K562 (cell line): ENCODE data around the gene NUBPL.

Source experiments
- CEBPZ ChIP-seq: fragments of 150-350 bp; IDR thresholded peaks from 2 replicates; pipeline ENCODE4 v1.6.1; 2014; ENCODE audit warnings: low read depth, mild to moderate bottlenecking, low read length, borderline replicate concordance
- CREB3L1 ChIP-seq: fragments of 450-650 bp; IDR thresholded peaks from 2 replicates; pipeline ENCODE4 v1.6.1; 2014; ENCODE audit warnings: low read depth, mild to moderate bottlenecking, moderate library complexity, borderline replicate concordance
- GTF2E2 ChIP-seq: fragments of 200-800 bp; sonication (Bioruptor generic); IDR thresholded peaks from 2 replicates; pipeline ENCODE4 v1.6.1; 2016; ENCODE audit warnings: missing genetic modification characterization, missing compliant biosample characterization
- IRF1 ChIP-seq: sonication (generic); formaldehyde crosslinking; IDR thresholded peaks from 2 replicates; pipeline ENCODE4 v1.8.0; 2022; ENCODE audit warnings: missing genetic modification reagents, mild to moderate bottlenecking, borderline replicate concordance
- MCM7 ChIP-seq, 2 experiments: fragments of 450-650 bp; IDR thresholded peaks; 2 replicates each; pipeline ENCODE4 v1.6.1; 2016 to 2018
- MLLT1 ChIP-seq, 2 experiments: fragments of 450-650 bp; IDR thresholded peaks; 2 replicates each; pipeline ENCODE4 v1.6.1; 2016
- NFYB ChIP-seq: IDR thresholded peaks from 2 replicates; pipeline ENCODE4 v1.6.1; 2011; ENCODE audit warnings: mild to moderate bottlenecking, moderate library complexity; ENCODE audit not compliant: insufficient read length; ENCODE audit errors: extremely low read depth
- NR2C2 ChIP-seq, 2 experiments: fragments of 200-800 bp in 1 of 2; sonication (Bioruptor generic) in 1 of 2; sonication (generic) in 1 of 2; formaldehyde crosslinking in 1 of 2; IDR thresholded peaks; 2 replicates each; pipeline versions ENCODE4 v1.6.1 to v1.8.0; 2016 to 2022; ENCODE audit warnings: mild to moderate bottlenecking in 1 of 2, missing compliant biosample characterization in 1 of 2, missing genetic modification characterization in 1 of 2, missing genetic modification reagents in 1 of 2
- POLR2AphosphoS5 ChIP-seq: IDR thresholded peaks from 2 replicates; pipeline ENCODE4 v1.6.1; 2011; ENCODE audit warnings: mild to moderate bottlenecking, low read depth, low read length, moderate library complexity; ENCODE audit not compliant: control insufficient read depth, insufficient read depth
- RFX5 ChIP-seq: IDR thresholded peaks from 2 replicates; pipeline ENCODE4 v1.6.1; 2011; ENCODE audit warnings: low read depth, mild to moderate bottlenecking, improper control_type of control experiment, low read length
- ZNF12 ChIP-seq: sonication (generic); formaldehyde crosslinking; IDR thresholded peaks from 2 replicates; pipeline ENCODE4 v1.4.0; 2020; ENCODE audit warnings: mild to moderate bottlenecking, missing genetic modification reagents
- ZNF445 ChIP-seq: fragments of 250-450 bp; sonication (Bioruptor Pico); IDR thresholded peaks from 2 replicates; pipeline ENCODE4 v1.4.0; 2020; ENCODE audit warnings: low read depth, mild to moderate bottlenecking, moderate library complexity
- TF ChIP-seq, protein P1 (sequence below), 3 experiments: IDR thresholded peaks in 2 of 3; conservative IDR thresholded peaks in 1 of 3; 2 replicates each; pipeline ENCODE4 v1.5.1; 2011 to 2012; ENCODE audit warnings: low read length in 3 of 3, mild to moderate bottlenecking in 3 of 3, control low read depth in 2 of 3, improper control_type of control experiment in 1 of 3, inconsistent platforms in 1 of 3, low read depth in 1 of 3, mixed read lengths in 1 of 3, moderate library complexity in 1 of 3; ENCODE audit not compliant: insufficient read depth in 2 of 3

DNA sequence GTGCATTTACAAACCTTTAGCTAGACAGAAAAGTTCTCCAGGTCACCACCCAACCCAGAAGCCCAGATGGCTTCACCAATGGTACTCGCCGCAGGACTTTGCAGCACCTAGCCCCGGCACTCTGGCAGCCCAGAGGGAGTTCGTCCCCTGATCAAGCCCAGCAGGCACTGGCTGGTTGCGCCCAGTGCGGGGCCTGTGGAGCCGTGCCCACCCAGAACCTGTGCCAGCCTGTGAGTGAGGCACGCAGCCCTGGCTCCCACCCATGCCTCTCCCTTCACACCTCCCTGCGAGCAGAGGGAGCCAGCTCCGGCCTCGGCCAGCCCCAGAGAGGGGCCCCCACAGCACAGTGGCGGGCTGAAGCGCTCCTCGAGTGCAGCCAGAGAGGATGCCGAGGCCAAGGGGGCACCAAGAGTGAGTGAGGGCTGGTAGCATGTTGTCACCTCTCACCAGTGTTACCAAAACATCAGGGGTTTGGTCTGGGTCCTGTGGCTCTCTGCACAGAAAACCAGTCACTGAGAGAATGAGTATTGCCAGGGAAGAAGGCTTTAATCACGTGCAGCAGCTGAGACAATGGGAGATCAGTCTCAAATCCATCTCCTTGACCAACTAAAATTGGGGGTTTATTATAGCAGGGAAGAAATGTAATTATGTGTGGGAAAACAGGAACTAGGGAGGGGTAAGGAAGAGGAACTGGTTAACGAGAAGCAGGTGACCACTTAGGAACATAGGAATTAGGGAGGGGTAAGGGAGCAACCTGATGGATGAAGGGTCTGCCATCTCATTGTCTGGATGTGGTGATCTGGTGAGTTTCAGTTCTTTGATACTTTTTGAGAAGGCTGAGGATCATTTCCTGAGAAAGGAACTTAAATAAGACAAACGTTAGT, 151.3 kb downstream of the NUBPL start:
- TF ChIP-seq ZNF445 (CRISPR knock-in tag) (no peak), RFX5 (no peak), POLR2AphosphoS5 (no peak), NR2C2 (CRISPR knock-in tag; IDR thresholded peaks at IDR 0.05) (no peak), NR2C2 (tag; IDR thresholded peaks at IDR 0.05) (no peak), GTF2E2 (tag) (no peak), MCM7 (IDR thresholded peaks at IDR 0.05) (no peak), MLLT1 (IDR thresholded peaks at IDR 0.05) (no peak), CEBPZ (no peak), NFYB (no peak), IRF1 (CRISPR knock-in tag) (no peak), ZNF12 (CRISPR knock-in tag) (no peak), CREB3L1 (no peak)
- TF ChIP-seq, protein P1, sequence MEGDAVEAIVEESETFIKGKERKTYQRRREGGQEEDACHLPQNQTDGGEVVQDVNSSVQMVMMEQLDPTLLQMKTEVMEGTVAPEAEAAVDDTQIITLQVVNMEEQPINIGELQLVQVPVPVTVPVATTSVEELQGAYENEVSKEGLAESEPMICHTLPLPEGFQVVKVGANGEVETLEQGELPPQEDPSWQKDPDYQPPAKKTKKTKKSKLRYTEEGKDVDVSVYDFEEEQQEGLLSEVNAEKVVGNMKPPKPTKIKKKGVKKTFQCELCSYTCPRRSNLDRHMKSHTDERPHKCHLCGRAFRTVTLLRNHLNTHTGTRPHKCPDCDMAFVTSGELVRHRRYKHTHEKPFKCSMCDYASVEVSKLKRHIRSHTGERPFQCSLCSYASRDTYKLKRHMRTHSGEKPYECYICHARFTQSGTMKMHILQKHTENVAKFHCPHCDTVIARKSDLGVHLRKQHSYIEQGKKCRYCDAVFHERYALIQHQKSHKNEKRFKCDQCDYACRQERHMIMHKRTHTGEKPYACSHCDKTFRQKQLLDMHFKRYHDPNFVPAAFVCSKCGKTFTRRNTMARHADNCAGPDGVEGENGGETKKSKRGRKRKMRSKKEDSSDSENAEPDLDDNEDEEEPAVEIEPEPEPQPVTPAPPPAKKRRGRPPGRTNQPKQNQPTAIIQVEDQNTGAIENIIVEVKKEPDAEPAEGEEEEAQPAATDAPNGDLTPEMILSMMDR (IDR thresholded peaks at IDR 0.05 in 2 of 3, conservative IDR thresholded peaks at IDR 0.05 in 1 of 3; ENCODE audit: insufficient read depth in 2 of 3, low read depth in 1 of 3, low read length in 3 of 3) = no peak
